HepG2 (cell line): ENCODE data around the gene TMEM97. TPM values are rescaled to one million over a fixed set of nuclear protein-coding genes. Genes with fewer than 3 reads are reported as not detected.

Experiments used
- AGO2 ChIP-seq: fragments of 200-400 bp; formaldehyde crosslinking; optimal IDR thresholded peaks from 2 replicates; pipeline ENCODE3; 2017; ENCODE audit warnings: mild to moderate bottlenecking, low read depth, low read length, moderate library complexity
- CHCHD3 ChIP-seq: sonication (generic); formaldehyde crosslinking; IDR thresholded peaks from 2 replicates; pipeline ENCODE4 v1.8.0; 2022; ENCODE audit warnings: mild to moderate bottlenecking, missing genetic modification reagents, moderate library complexity
- CREM ChIP-seq, 2 experiments: sonication (generic) in 1 of 2; formaldehyde crosslinking in 1 of 2; IDR thresholded peaks; 2 replicates each; pipeline versions ENCODE4 v1.4.0 to v1.6.1; 2016 to 2020; ENCODE audit warnings: antibody characterized with exemption in 1 of 2, mild to moderate bottlenecking in 1 of 2, missing genetic modification reagents in 1 of 2
- KMT2A ChIP-seq: sonication (generic); formaldehyde crosslinking; IDR thresholded peaks from 2 replicates; pipeline ENCODE4 v1.4.0; 2020; ENCODE audit warnings: missing genetic modification reagents
- POLR2A ChIP-seq, 2 experiments: IDR thresholded peaks; 2 replicates each; pipeline ENCODE4 v1.6.1; 2011; ENCODE audit warnings: low read depth in 2 of 2, low read length in 2 of 2, mild to moderate bottlenecking in 1 of 2, moderate library complexity in 1 of 2; ENCODE audit not compliant: insufficient read depth in 1 of 2
- POLR2G ChIP-seq: fragments of 200-400 bp; formaldehyde crosslinking; IDR thresholded peaks from 2 replicates; pipeline ENCODE4 v1.6.1; 2018; ENCODE audit warnings: mild to moderate bottlenecking, low read depth, low read length, moderate library complexity
- PTBP1 ChIP-seq: fragments of 200-400 bp; formaldehyde crosslinking; IDR thresholded peaks from 2 replicates; pipeline ENCODE4 v1.6.1; 2018; ENCODE audit warnings: low read length, low read depth; ENCODE audit not compliant: poor library complexity, severe bottlenecking
- SNAI1 ChIP-seq: sonication (generic); formaldehyde crosslinking; IDR thresholded peaks from 2 replicates; pipeline ENCODE4 v1.5.0; 2020; ENCODE audit warnings: mild to moderate bottlenecking, missing genetic modification reagents, borderline replicate concordance
- ZBTB21 ChIP-seq: sonication (generic); formaldehyde crosslinking; IDR thresholded peaks from 2 replicates; pipeline ENCODE4 v1.4.0; 2020; ENCODE audit warnings: missing genetic modification reagents
- ZBTB7B ChIP-seq: sonication (generic); formaldehyde crosslinking; IDR thresholded peaks from 2 replicates; pipeline ENCODE4 v1.4.0; 2020; ENCODE audit warnings: missing genetic modification reagents
- ZC3H13 ChIP-seq: sonication (generic); formaldehyde crosslinking; IDR thresholded peaks from 2 replicates; pipeline ENCODE4 v1.8.1; 2023; ENCODE audit warnings: mild to moderate bottlenecking, missing genetic modification reagents, moderate library complexity
- ZNF329 ChIP-seq: sonication (generic); formaldehyde crosslinking; IDR thresholded peaks from 2 replicates; pipeline ENCODE4 v1.9.0; 2021; ENCODE audit warnings: low read depth, mild to moderate bottlenecking, missing genetic modification reagents
- ZNF589 ChIP-seq: sonication (generic); formaldehyde crosslinking; conservative IDR thresholded peaks from 2 replicates; pipeline ENCODE4 v1.8.0; 2022; ENCODE audit warnings: mild to moderate bottlenecking, moderate library complexity, missing genetic modification reagents
- ZNF747 ChIP-seq: sonication (generic); formaldehyde crosslinking; IDR thresholded peaks from 2 replicates; pipeline ENCODE4 v1.8.1; 2023; ENCODE audit warnings: missing genetic modification reagents, mild to moderate bottlenecking, borderline replicate concordance
- polyA plus RNA-seq, 8 experiments: library from polyadenylated mRNA; depleted of rRNA in 3 of 8; stranded (reverse) in 7 of 8; unstranded in 1 of 8; fragments of >200 nt; fragmentation: Illumina TruSeq in 4 of 8; extraction: Trizol in 4 of 8; gene quantifications; 2 replicates each; pipeline versions ENCODE4 v1.2.1 to v1.2.3, GENCODE V29; 2011 to 2016; ENCODE audit warnings: low read depth in 4 of 8, missing spikeins in 1 of 8, mixed read lengths in 1 of 8; ENCODE audit not compliant: insufficient read depth in 1 of 8
- total RNA-seq, 5 experiments: library from RNA; depleted of rRNA; stranded (reverse); fragments of >200 nt; fragmentation: Illumina TruSeq; extraction: Trizol; gene quantifications; 2 replicates each; pipeline ENCODE4 v1.2.3, GENCODE V29; 2016; ENCODE audit warnings: low read depth in 1 of 5
- TF ChIP-seq, protein P1 (sequence below): sonication (generic); formaldehyde crosslinking; IDR thresholded peaks from 2 replicates; pipeline ENCODE4 v1.5.0; 2020; ENCODE audit warnings: missing genetic modification reagents, mild to moderate bottlenecking, borderline replicate concordance
- TF ChIP-seq, protein P2 (sequence below): sonication (generic); formaldehyde crosslinking; IDR thresholded peaks from 2 replicates; pipeline ENCODE4 v1.4.0; 2020; ENCODE audit warnings: mild to moderate bottlenecking, missing genetic modification reagents
- TF ChIP-seq, protein P3 (sequence below): sonication (generic); formaldehyde crosslinking; IDR thresholded peaks from 2 replicates; pipeline ENCODE4 v1.8.0; 2022; ENCODE audit warnings: missing genetic modification reagents, mild to moderate bottlenecking, borderline replicate concordance
- TF ChIP-seq, protein P4 (sequence below): sonication (generic); formaldehyde crosslinking; IDR thresholded peaks from 2 replicates; pipeline ENCODE4 v1.5.1; 2020; ENCODE audit warnings: mild to moderate bottlenecking, missing genetic modification reagents, borderline replicate concordance

The TMEM97 gene
- total and polyA plus RNA-seq, 2 of the 13 experiments (the other 11 are each of a cell fraction or from before 2014, with no cell fraction given), result 69.6 to 137 TPM

DNA sequence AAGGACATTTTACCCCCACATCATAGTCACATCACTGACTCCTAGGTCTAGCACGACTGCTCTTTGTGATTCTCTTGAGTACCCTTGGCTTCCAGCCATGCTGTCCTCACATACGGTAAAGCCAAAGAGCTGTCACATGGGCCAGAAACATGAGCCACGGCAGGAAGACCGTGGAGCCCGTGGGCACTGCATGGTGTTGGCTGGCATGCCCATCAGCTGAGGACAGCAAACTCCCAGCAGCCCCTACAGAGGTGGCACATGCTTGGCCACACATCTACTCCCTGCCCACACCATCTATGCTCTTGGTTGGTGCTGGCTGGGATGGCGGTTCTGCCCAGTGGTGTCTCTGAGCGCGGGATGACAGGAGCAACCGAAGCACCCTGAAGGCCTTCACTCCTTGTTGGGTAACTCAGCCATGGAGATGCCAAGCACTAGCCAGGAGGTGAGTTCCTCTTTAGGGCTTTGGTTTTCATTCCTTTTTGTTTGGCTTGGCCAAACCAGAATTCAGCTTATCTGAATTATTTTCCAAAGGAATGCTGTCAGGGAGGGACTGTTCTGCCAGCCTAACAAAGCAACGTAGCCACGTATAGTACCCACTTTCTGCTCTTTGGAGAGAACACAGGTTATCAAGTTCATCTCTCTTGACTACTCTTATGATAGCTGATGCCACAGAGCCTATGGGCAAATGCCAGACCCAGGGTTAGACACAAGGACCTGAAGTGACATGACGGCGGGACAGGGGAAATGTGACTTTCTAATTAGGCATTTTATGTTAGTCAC lies 26.6 kb downstream of the TMEM97 start (continued):
- TF ChIP-seq CREM (IDR thresholded peaks at IDR 0.05), result no peak
- no peak for TF ChIP-seq CREM (CRISPR knock-in tag; IDR thresholded peaks at IDR 0.05)
- TF ChIP-seq, protein P1, sequence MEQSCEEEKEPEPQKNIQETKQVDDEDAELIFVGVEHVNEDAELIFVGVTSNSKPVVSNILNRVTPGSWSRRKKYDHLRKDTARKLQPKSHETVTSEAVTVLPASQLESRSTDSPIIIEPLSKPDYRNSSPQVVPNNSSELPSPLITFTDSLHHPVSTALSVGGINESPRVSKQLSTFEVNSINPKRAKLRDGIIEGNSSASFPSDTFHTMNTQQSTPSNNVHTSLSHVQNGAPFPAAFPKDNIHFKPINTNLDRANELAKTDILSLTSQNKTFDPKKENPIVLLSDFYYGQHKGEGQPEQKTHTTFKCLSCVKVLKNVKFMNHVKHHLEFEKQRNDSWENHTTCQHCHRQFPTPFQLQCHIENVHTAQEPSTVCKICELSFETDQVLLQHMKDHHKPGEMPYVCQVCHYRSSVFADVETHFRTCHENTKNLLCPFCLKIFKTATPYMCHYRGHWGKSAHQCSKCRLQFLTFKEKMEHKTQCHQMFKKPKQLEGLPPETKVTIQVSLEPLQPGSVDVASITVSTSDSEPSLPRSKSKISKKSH (CRISPR knock-in tag), result no peak
- TF ChIP-seq, protein P2, sequence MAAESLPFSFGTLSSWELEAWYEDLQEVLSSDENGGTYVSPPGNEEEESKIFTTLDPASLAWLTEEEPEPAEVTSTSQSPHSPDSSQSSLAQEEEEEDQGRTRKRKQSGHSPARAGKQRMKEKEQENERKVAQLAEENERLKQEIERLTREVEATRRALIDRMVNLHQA (CRISPR knock-in tag), result no peak
- no peak for TF ChIP-seq SNAI1 (CRISPR knock-in tag)
- TF ChIP-seq ZBTB7B (CRISPR knock-in tag), result no peak
- 0 out of 2 replicates have a peak, but pooled peaks have one; percentile 18 for TF ChIP-seq POLR2G
- no peak for TF ChIP-seq ZNF747
- TF ChIP-seq ZNF589 (CRISPR knock-in tag), result no peak
- TF ChIP-seq AGO2, result peak; percentile 81
- TF ChIP-seq, protein P3, sequence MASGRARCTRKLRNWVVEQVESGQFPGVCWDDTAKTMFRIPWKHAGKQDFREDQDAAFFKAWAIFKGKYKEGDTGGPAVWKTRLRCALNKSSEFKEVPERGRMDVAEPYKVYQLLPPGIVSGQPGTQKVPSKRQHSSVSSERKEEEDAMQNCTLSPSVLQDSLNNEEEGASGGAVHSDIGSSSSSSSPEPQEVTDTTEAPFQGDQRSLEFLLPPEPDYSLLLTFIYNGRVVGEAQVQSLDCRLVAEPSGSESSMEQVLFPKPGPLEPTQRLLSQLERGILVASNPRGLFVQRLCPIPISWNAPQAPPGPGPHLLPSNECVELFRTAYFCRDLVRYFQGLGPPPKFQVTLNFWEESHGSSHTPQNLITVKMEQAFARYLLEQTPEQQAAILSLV (CRISPR knock-in tag), result no peak
- TF ChIP-seq, protein P4, sequence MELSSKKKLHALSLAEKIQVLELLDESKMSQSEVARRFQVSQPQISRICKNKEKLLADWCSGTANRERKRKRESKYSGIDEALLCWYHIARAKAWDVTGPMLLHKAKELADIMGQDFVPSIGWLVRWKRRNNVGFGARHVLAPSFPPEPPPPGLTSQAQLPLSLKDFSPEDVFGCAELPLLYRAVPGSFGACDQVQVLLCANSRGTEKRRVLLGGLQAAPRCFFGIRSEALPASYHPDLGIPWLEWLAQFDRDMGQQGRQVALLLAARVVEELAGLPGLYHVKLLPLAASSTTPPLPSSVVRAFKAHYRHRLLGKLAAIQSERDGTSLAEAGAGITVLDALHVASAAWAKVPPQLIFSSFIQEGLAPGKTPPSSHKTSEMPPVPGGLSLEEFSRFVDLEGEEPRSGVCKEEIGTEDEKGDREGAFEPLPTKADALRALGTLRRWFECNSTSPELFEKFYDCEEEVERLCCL (CRISPR knock-in tag), result no peak
- TF ChIP-seq PTBP1, result no peak
- TF ChIP-seq POLR2A (IDR thresholded peaks at IDR 0.05; ENCODE audit: insufficient read depth in 1 of 2, low read depth in 2 of 2, low read length in 2 of 2), result peak in 1 of 2 experiments; percentile 39; a peak in 1 of 4 replicates
- TF ChIP-seq ZBTB21 (CRISPR knock-in tag), result no peak
- TF ChIP-seq ZC3H13 (CRISPR knock-in tag), result peak; percentile 72; the same call in 1 of the 2 replicates
- no peak for TF ChIP-seq CHCHD3 (CRISPR knock-in tag)
- TF ChIP-seq ZNF329 (CRISPR knock-in tag), result no peak
- 0 out of 2 replicates have a peak, but pooled peaks have one; percentile 7 for TF ChIP-seq KMT2A (CRISPR knock-in tag)
